GM10248 (cell line): ENCODE measurements around the gene KREMEN1.

ENCODE experiments used
- CTCF ChIA-PET: fragments of 300-600 bp; sonication (Branson Sonifier 250); formaldehyde crosslinking; extraction: SDS; loops from one replicate; lab custom pipeline; 2021; ENCODE audit warnings: antibody characterized with exemption; lab: Yijun Ruan, JAX
- POLR2A ChIA-PET: fragments of 350-650 bp; sonication (Branson Sonifier 250); formaldehyde crosslinking; extraction: SDS; loops from one replicate; lab custom pipeline; 2020; ENCODE audit warnings: antibody characterized with exemption; lab: Yijun Ruan, JAX
- DNase-seq: peaks from one replicate; pipeline ENCODE4 v3.0.0; 2012; ENCODE audit errors: extremely low spot score
- TF ChIP-seq, protein P1 (sequence below): IDR thresholded peaks from 2 replicates; pipeline ENCODE4 v1.5.1; 2012; ENCODE audit warnings: mild to moderate bottlenecking, low read depth; ENCODE audit errors: extremely low read depth, missing control alignments, control extremely low read depth

KREMEN1 gene

DNA sequence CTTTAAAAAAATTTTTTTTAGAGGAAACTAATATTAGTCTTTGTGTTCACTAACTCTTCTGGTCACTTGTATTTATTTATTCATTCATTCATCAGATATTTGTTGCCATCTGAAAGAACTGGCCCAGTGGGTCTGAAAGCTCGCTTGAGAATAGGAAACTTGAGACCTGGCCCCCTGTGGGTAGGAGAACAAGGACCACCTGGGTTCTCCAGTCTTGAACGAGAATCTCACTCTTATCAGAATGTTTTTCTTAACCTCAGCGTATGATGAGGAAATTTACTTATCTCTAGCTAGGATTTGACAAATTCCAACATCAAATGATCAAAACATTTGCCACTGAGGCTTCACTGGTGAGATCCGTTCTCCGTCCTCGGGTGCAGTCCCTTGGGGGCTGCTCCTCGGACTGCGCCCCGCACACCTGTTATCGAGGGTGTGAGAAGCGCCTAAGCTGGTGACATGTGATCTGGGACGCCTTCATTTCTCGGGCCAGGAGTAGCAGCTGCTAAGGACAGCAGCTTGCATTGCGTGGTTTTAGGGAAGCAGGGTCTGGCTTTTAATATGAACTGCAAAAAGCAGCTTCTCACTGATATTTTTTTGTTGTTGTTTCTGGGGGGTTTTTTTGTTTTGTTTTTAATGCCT is 17.5 kb upstream of the KREMEN1 start:
- TF ChIP-seq, protein P1, sequence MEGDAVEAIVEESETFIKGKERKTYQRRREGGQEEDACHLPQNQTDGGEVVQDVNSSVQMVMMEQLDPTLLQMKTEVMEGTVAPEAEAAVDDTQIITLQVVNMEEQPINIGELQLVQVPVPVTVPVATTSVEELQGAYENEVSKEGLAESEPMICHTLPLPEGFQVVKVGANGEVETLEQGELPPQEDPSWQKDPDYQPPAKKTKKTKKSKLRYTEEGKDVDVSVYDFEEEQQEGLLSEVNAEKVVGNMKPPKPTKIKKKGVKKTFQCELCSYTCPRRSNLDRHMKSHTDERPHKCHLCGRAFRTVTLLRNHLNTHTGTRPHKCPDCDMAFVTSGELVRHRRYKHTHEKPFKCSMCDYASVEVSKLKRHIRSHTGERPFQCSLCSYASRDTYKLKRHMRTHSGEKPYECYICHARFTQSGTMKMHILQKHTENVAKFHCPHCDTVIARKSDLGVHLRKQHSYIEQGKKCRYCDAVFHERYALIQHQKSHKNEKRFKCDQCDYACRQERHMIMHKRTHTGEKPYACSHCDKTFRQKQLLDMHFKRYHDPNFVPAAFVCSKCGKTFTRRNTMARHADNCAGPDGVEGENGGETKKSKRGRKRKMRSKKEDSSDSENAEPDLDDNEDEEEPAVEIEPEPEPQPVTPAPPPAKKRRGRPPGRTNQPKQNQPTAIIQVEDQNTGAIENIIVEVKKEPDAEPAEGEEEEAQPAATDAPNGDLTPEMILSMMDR: no peak
- POLR2A ChIA-PET: no interaction called here
- CTCF ChIA-PET: interaction anchor here (0.8 to 1.3 kb wide), 3 partner anchors 15 to 1035 kb away, joined by 3 to 5 read pairs (median 3); no protein-coding TSS in a partner anchor
- DNase-seq: no peak

DNA sequence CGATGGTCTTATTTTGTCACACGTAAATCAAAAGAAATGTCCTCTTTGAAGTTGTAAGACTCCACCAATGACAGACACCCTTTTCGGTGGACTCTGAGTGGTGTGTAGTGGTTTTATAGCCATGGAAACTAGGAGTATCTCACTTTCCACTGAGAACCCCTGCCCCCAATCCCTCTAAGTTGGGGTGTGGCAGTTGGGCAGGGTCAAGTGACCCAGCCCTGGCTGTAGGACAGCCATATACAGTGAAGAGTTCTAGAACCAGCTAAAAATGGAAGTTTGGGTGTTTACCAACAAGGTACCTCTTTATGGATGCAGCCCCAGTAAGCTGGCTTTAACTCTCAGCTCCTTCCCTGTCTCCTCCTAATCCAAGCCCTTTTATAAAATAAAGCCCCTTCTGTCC is 16.4 kb upstream of the KREMEN1 start:
- ChIA-PET CTCF (interaction anchor here (1.3 to 3.0 kb wide), 3 partner anchors 16 to 201 kb away, joined by 3 to 8 read pairs (median 3); no protein-coding TSS in a partner anchor), POLR2A (no interaction called here)
- TF ChIP-seq, protein P1: no peak
- no peak for DNase-seq

DNA sequence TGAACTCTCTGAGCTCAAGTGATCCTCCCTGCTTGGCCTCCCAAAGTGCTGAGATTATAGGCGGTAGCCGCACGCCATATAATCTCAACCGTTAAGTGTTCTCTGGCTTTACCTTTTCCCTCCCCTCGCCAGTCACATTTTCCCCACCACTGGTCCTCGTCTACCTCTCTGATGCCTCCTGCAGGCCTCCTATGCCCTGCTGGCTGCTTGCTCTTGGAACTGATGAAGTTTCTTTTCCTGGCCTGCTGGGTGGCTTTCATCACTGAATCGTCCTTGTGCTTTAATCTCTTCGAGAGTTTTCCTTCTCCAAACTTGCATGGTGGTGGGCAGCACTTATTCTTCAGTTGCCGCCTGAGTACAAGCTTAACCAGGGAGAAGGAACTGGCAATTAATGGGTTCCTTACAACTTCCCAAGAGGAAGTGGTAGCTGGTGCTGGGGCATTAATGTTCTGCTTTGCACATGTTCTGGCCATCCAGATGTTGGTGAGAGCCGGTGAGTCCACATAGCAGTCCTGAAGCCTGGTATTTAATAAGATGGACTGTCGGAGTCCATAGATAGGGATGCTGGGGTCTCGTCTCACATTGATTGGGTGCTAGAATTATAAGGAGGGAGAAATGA is 12.5 kb upstream of the KREMEN1 start:
- ChIA-PET POLR2A (no interaction called here), CTCF (no interaction called here)
- TF ChIP-seq, protein P1: no peak
- no peak for DNase-seq

DNA sequence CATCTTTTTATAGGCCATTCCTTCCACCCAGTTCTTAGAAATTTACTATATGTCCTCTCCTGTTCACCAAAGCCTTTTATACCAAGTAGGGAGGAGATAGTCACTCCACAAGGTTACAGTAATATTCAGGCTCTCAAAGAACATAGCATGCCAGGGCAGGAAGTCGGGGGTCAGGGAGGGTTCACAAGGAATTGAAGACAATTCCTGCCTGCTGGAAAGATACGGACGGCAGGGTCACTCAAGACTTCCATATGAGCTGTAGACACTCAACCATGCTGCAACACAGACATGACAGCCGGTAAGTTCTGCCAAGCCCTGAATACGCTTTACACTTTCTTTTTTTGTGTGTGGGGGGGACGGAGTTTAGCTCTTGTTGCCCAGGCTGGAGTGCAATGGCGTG is 11.9 kb upstream of the KREMEN1 start:
- ChIA-PET POLR2A (no interaction called here), CTCF (interaction anchor here (1.1 kb wide), 1 partner anchor 20 kb away, joined by 6 read pairs; no protein-coding TSS in a partner anchor)
- no peak for DNase-seq
- TF ChIP-seq, protein P1: no peak

DNA sequence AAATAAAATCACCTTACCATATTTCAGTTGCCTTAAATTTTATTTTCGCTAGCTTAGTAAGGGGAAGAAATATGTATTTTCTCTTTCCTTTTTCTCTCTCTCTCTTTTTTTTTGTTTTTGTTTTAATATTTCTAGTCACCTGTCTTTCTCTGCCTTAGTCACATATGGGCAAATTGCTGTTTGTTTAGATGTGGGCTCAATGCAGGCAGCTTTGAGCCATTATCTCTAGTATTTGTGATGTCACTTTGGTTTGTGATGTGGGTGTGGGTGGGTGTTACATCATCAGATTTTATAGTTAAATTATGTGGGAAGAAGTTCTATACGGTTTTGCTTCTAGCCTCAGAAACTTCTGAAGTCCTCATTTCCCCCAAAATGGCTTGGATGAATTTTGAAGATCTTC is 11.1 kb upstream of the KREMEN1 start, which contains the start of gene C22orf31:
Gene C22orf31, minus strand, starts transcription at position 59 of the 400 bp plus-strand sequence. Its CDS starts 39 bp downstream, at position 20.
- ChIA-PET CTCF (interaction anchor here (1.1 kb wide), 1 partner anchor 21 kb away, joined by 6 read pairs; no protein-coding TSS in a partner anchor), POLR2A (no interaction called here)
- TF ChIP-seq, protein P1: no peak
- DNase-seq: no peak

DNA sequence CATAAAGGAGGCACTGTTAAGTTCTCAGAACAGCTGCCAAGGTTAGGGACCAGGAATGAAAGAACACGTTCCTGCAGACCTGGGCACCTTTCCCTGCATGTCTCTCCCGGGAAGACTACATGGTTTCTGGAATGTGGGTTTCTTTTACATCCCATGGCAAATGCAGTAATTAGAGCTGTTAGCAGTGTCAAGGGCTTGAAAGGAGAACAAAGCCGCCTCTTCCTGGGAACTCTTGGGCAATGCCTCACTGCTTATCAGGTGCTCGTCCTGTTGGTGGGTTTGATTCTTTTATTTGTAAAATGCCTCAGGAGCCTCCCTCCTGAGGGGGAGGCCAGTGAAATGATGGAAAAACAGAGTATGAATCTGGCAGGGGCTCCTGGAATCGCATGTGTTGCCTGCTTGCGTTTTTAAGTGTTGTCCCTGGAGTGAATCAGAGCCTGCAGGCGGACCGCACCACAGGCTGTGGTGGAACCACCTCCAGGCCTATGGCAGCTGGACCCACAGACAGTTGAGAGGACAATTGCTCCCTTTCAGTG is 10.5 kb upstream of the KREMEN1 start:
- ChIA-PET CTCF (no interaction called here), POLR2A (no interaction called here)
- DNase-seq: no peak
- TF ChIP-seq, protein P1: no peak
